HUES6 (cell line): ENCODE data around the gene SRRM2.

Experiments used
- H3K27ac ChIP-seq: 2 replicates; pipeline ENCODE4 v1.7.0; 2013; ENCODE audit warnings: low read depth, mild to moderate bottlenecking, low read length, inconsistent platforms
- H3K27me3 ChIP-seq: 2 replicates; pipeline ENCODE4 v1.6.1; 2013; ENCODE audit warnings: low read length; ENCODE audit not compliant: control insufficient read depth, insufficient read depth
- H3K36me3 ChIP-seq: 2 replicates; pipeline ENCODE4 v1.6.1; 2013; ENCODE audit warnings: low read length; ENCODE audit not compliant: control insufficient read depth, insufficient read depth
- H3K4me1 ChIP-seq: 2 replicates; pipeline ENCODE4 v1.6.1; 2013; ENCODE audit warnings: low read length; ENCODE audit not compliant: control insufficient read depth, insufficient read depth
- H3K4me3 ChIP-seq: 2 replicates; pipeline ENCODE4 v1.5.1; 2013; ENCODE audit warnings: low read depth, low read length
- H3K9ac ChIP-seq: one replicate; pipeline ENCODE4 v1.6.1; 2013; ENCODE audit warnings: mild to moderate bottlenecking, low read length
- H3K9me3 ChIP-seq: 2 replicates; pipeline ENCODE4 v1.6.1; 2013; ENCODE audit warnings: low read depth, low read length; ENCODE audit not compliant: control insufficient read depth, insufficient read depth

Gene SRRM2

DNA sequence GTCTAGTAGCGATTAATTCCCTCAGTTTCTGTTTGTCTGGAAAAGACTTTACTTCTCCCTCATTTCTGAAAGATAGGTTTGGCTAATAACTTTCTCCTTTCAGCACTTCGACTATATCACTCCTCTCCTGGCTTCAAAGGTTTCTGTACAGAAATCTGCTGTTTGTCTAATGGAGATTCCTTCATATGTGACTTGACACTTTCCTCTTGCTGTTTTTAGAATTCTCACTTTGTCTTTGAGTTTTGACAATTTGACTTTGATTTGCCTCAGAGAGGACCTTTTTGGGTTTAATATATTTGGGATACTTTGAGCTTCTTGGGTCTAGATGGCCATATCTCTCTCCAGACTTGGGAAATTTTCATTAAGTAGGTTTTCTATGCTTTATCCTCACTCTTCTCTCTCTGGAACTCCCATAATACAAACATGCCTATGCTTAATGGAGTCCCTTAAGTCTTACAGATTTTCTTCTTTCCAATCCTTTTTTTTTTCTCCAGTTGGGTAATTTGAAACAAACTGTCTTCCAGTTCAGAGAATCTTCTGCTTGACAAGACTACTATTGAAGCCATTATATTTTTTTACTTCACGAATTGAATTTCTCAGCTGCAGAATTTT is 56.8 kb downstream of the SRRM2 start:
- H3K9me3 ChIP-seq, result peaks cover 10% of the 10 kb centered on the region
- H3K4me3 ChIP-seq, result no peak overlapping the region
- peaks cover 8% of the 10 kb centered on the region; the same call in 1 of the 2 replicates for H3K4me1 ChIP-seq
- H3K36me3 ChIP-seq, result no peaks in the 10 kb centered on the region
- H3K27ac ChIP-seq, result no peak overlapping the region
- peaks cover 14% of the 10 kb centered on the region; the same call in 1 of the 2 replicates for H3K27me3 ChIP-seq
- H3K9ac ChIP-seq, result no peak overlapping the region

DNA sequence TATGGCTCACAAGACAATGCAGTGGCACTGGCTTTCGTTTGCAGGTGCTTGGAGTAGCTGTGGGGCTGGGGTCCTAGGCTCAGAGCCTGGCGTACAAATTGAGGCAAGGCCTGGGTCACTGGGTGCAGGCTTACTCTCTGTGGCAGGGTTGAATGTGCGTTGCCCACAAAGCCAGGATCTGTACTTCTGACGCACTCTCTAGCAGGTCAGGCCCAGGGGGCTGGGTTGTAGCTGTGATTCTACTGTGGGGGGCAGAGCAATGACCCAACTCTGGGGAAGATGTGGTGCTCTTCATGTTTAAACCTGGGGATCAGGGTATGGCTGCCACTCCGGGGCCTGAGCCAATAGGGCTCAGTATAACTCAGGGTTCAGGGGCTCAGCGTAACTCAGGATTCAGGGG is 58.2 kb downstream of the SRRM2 start:
- Histone ChIP-seq H3K36me3 (no peaks in the 10 kb centered on the region), H3K9ac (no peak overlapping the region), H3K9me3 (no peaks in the 10 kb centered on the region), H3K4me1 (peaks cover 8% of the 10 kb centered on the region; the same call in 1 of the 2 replicates), H3K27me3 (peaks cover 12% of the 10 kb centered on the region; the same call in 1 of the 2 replicates), H3K4me3 (no peak overlapping the region), H3K27ac (no peak overlapping the region)

DNA sequence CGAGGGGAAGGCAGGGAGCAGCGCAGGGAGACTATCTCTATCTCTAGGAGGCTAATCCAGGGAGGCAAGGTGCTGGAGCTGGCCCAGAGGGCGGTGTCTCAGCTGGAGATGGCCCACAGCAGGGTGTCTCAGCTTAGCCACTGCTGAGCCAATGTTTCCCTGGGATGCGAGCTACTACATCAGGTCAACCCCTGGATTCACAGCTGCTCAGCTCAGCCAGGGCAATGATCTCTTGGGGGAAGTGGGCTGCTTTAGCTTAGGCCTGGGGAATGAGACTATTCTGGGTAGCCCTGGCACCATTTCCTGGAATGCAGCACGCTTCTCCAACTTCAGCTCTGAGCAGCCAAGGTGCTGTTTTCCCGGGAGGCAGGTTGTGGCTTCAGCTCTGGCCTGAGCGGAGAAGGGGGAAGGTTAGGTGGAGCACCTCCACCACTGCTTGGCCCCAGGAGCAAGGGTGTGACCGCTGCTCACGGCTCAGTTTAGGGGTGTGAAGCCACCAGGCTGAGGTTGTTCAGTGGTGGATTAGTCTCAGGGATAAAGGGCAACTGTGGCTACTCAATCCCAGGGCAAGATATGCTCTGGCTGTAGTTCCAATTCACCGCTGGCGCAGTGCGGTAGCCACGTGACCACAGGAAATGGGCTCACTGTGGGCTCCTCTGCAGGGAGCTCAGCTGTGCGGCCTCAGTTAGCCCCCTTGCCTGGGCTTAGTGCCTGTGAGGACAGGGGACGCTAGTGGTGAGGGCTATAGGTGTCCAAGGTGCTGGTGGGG is 59.4 kb downstream of the SRRM2 start:
- H3K9me3 ChIP-seq, result no peaks in the 10 kb centered on the region

DNA sequence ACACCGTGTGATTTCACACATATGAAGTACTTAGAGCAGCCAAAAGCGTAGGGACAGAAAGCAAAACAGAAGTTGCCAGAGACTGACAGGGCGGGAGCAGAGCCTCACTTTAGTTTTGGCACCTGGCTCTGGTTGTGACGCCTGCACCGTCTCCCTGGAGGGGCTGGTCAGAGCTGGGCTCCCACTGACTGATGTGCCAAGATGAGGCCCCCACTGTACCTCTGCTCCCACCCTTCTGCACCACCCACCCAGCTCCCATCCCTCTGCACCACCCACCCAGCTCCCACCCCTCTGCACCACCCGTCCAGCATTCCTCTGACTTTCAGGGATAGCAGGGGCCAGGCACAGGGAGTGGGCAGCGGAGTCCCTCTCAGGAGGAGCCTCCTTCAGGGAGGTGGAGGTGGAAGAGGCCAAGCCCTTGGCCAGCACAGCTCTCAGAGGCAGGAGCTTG is 61.4 kb downstream of the SRRM2 start:
- Histone ChIP-seq H3K27ac (no peak overlapping the region), H3K36me3 (no peaks in the 10 kb centered on the region), H3K4me3 (no peak overlapping the region), H3K4me1 (peaks cover 8% of the 10 kb centered on the region; the same call in 1 of the 2 replicates), H3K27me3 (peaks cover 4% of the 10 kb centered on the region; the same call in 1 of the 2 replicates), H3K9ac (no peak overlapping the region), H3K9me3 (no peaks in the 10 kb centered on the region)

More for the DNA sequence above, 59.4 kb downstream of the SRRM2 start:
- Histone ChIP-seq H3K4me1 (peaks cover 8% of the 10 kb centered on the region; the same call in 1 of the 2 replicates), H3K27me3 (peaks cover 7% of the 10 kb centered on the region; the same call in 1 of the 2 replicates), H3K4me3 (no peak overlapping the region), H3K9ac (no peak overlapping the region), H3K36me3 (no peaks in the 10 kb centered on the region), H3K27ac (no peak overlapping the region)

DNA sequence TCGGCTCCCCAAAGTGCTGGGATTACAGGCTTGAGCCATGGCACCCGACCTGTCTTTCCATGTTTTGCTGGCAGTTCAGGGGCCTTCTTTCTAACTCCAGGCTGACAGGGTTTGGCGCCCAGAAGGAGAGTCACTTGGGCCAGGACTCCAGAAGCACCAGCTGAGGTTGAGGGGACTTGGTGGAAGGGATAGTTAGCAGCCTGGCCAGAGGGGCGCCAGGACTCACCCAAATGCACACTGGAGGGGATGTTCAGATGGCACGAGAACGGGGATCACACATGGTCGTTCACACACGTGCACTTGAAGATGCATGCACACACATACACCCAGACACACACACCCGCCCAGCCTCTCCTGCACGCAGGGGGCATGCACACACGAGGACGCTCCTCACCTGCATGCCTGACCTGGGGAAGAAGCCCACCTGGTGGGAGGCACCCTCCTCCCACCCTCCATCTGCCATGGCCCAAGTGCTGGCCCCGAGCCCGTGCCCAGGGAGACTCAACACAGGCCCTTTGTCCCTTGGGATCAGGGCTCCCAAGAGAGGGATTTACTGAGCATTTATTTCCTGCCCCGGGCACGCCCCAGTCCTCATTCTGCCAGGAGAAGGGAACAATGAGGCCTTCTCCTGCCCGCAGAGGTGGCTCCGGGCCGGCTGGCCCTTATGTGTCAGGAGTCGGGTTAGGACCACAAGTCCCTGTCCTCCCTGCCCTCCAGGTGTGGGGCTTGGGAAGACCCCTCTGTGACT is 62.3 kb downstream of the SRRM2 start:
- H3K27me3 ChIP-seq, result peaks cover 4% of the 10 kb centered on the region; the same call in 1 of the 2 replicates
- no peaks in the 10 kb centered on the region for H3K36me3 ChIP-seq
- H3K9ac ChIP-seq, result no peak overlapping the region
- no peak overlapping the region for H3K4me3 ChIP-seq
- no peaks in the 10 kb centered on the region for H3K9me3 ChIP-seq
- no peak overlapping the region for H3K27ac ChIP-seq
- peaks cover 8% of the 10 kb centered on the region; the same call in 1 of the 2 replicates for H3K4me1 ChIP-seq

DNA sequence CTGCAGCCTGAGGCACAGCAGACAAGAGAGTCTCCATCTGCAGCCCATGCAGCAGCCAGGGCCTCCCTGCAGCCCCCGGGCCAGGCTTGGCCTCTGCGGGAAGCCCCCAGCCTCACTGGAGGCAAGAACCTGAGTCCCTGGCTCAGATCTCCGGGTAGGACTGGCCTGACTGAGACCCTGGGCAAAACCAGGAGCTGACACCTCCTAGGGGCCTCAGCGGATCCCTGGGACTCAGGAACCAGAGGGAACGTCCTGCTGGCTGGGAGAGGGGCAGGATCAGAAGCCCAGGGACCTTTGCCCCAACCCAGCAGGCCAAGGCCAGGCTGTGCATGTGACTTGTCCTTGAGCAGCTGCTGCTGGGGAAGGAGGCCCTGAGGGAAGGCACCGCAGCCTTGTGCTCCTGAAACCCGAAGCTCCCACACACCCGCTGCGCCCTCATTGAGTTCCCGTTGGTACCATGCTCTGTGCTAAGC is 62.9 kb downstream of the SRRM2 start:
- H3K4me1 ChIP-seq, result peaks cover 8% of the 10 kb centered on the region; the same call in 1 of the 2 replicates
- H3K9ac ChIP-seq, result no peak overlapping the region
- no peak overlapping the region for H3K27ac ChIP-seq
- no peak overlapping the region for H3K4me3 ChIP-seq
- no peaks in the 10 kb centered on the region for H3K36me3 ChIP-seq
- no peaks in the 10 kb centered on the region for H3K9me3 ChIP-seq
- peaks cover 4% of the 10 kb centered on the region; the same call in 1 of the 2 replicates for H3K27me3 ChIP-seq

DNA sequence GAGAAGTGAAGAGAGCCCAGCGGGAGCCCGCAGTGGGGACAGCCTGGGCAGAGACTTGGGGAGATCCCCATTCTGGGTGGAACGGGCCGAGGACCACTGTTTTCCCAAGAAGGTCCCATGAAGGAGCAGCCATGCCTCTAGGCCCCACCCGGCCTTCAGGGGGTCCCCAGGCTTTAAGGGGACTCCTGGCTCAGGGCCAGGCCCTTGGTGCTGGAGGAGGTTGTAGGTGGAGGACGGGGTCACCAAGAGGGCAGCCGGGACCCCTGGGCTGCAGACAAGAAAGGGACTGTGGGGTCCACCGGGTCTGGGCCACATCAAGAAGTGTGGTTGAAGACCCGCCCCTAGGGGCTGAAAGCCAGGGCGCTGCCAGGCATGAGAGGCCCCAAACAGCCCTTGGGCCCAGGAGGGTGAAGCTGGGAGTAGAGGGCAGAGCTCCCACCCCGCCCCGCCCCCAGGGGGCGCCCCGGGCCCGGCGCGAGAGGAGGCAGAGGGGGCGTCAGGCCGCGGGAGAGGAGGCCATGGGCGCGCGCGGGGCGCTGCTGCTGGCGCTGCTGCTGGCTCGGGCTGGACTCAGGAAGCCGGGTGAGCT is 64.4 kb downstream of the SRRM2 start, which contains the start of gene PRSS21:
Gene PRSS21 (plus strand): TSS at position 487 of the 589 bp plus-strand sequence. CDS start 32 bp downstream, at position 519.
- no peaks in the 10 kb centered on the region for H3K36me3 ChIP-seq
- H3K27me3 ChIP-seq, result no peaks in the 10 kb centered on the region
- H3K9ac ChIP-seq, result no peak within 1 kb of the TSS
- H3K4me3 ChIP-seq, result no peak within 1 kb of the TSS
- no peaks in the 10 kb centered on the region for H3K9me3 ChIP-seq
- H3K4me1 ChIP-seq, result peaks cover 5% of the 10 kb centered on the region; the same call in 1 of the 2 replicates
- no peak within 1 kb of the TSS for H3K27ac ChIP-seq

DNA sequence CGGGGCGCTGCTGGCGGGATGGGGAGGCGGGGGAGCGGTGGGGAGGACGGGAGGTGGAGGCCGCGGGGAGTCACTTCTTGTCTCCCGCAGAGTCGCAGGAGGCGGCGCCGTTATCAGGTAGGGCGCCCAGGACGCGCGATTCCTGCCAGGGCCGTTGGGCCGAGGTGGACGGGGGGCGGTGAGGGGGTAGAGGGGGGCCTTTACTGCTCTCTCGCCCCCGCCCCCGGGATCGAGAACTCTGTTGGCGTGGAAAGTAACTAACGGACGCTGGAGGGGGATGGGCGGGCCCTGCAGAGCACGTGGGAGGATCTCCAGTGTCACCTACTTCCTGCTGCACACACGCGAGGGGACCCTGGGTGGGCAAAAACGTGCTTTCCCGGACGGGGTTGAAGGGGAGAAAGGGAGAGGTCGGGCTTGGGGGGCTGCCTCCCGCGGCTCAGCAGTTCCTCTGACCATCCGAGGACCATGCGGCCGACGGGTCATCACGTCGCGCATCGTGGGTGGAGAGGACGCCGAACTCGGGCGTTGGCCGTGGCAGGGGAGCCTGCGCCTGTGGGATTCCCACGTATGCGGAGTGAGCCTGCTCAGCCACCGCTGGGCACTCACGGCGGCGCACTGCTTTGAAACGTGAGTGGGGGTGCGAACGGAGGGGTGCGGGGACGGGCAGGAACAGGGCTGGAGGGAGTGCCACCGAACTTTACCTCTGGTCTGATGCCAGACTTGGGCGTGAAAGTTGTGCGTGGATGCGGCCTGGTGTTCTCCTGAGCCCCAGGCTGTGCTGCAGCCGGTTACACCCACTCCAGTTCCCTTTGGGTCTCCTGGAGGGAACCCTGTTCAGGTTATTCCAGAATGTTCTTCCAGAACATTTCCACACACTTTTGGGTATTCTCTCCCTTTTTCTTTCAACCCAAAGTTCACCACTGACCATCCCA is 65.2 kb downstream of the SRRM2 start:
- Histone ChIP-seq H3K4me3 (no peak overlapping the region), H3K9me3 (no peaks in the 10 kb centered on the region), H3K27me3 (no peaks in the 10 kb centered on the region), H3K4me1 (no peaks in the 10 kb centered on the region), H3K36me3 (no peaks in the 10 kb centered on the region), H3K9ac (no peak overlapping the region), H3K27ac (no peak overlapping the region)

DNA sequence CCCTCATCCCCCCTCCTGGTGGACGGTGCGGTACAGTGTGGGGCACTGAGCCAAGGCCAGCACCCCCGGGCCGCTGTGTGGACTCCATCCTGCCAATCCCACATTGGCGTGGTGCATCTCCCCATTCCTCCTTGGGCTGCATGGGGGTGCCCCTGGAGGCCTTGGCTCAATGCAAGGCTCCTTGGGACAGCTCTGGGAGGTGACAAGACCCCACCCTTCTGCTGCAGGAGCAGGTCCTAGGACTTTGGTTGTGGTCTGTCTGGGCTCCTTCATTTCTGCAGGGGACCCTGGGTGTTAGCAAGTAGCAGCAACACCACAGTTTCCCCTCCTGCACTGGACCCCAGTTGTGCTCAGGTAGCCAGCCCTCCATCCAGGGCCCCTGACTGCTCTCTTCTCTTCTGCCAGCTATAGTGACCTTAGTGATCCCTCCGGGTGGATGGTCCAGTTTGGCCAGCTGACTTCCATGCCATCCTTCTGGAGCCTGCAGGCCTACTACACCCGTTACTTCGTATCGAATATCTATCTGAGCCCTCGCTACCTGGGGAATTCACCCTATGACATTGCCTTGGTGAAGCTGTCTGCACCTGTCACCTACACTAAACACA is 65.9 kb downstream of the SRRM2 start:
- Histone ChIP-seq H3K9me3 (no peaks in the 10 kb centered on the region), H3K4me1 (no peaks in the 10 kb centered on the region), H3K27me3 (no peaks in the 10 kb centered on the region), H3K9ac (no peak overlapping the region), H3K36me3 (no peaks in the 10 kb centered on the region), H3K27ac (no peak overlapping the region), H3K4me3 (no peak overlapping the region)
